ENCODE results near the gene DPY19L1.
"Not testable (repeated sequence)": the region's sequence is repeated elsewhere in the genome, so short reads cannot be mapped to it uniquely, and the experiment has no call there.

GRCh38 chr7:35053488-35054175 lies 16.3 kb upstream of the DPY19L1 start:
- not testable (repeated sequence) for TF ChIP-seq POLR2A (IDR thresholded peaks at IDR 0.05; ENCODE audit: low read length); GATA1 (IDR thresholded peaks at IDR 0.05; ENCODE audit: low read depth, low read length)
